SH-SY5Y (cell line): ENCODE measurements around the gene GABRD.

Experiments used
- GATA2 ChIP-seq: IDR thresholded peaks from 2 replicates; pipeline ENCODE4 v1.6.1; 2011; ENCODE audit warnings: mild to moderate bottlenecking, low read depth, low read length
- GATA3 ChIP-seq: IDR thresholded peaks from 2 replicates; pipeline ENCODE4 v1.6.1; 2011; ENCODE audit warnings: low read depth, mild to moderate bottlenecking, low read length, moderate library complexity

- TF ChIP-seq GATA2 = no peak
- no peak for TF ChIP-seq GATA3
Observed at GRCh38 chr1:2031546-2032540, 12.7 kb downstream of the GABRD start.
